ENCODE results near the gene F10.
"Not testable (repeated sequence)": the region's sequence is repeated elsewhere in the genome, so short reads cannot be mapped to it uniquely, and the experiment has no call there.

The F10 gene

GRCh38 chr13:113098162-113098732 is 24.4 kb upstream of the F10 start:
- DNase-seq (ENCODE audit: low read depth, low spot score): peak; percentile 18

- no peak for DNase-seq (ENCODE audit: low read depth, low spot score)
Measured at GRCh38 chr13:113099142-113099541, 23.5 kb upstream of the F10 start.

- not testable (repeated sequence) for DNase-seq (ENCODE audit: low read depth, low spot score)
Measured at GRCh38 chr13:113102302-113102701, 20.3 kb upstream of the F10 start.

- no peak for DNase-seq (ENCODE audit: low read depth, low spot score)
Measured at GRCh38 chr13:113102727-113103126, 19.9 kb upstream of the F10 start.

- DNase-seq (ENCODE audit: low read depth, low spot score): no peak
Measured at GRCh38 chr13:113103646-113104045, 19.0 kb upstream of the F10 start.

- no peak for DNase-seq (ENCODE audit: low read depth, low spot score)
Measured at GRCh38 chr13:113105032-113105920, 17.3 kb upstream of the F10 start, which contains the start of gene F7. Gene F7 (plus strand): TSS chr13:113105791. CDS start chr13:113105842, 51 bp downstream.

- no peak for DNase-seq (ENCODE audit: low read depth, low spot score)
Measured at GRCh38 chr13:113105921-113106452, 16.6 kb upstream of the F10 start.

- DNase-seq (ENCODE audit: low read depth, low spot score): no peak
Measured at GRCh38 chr13:113106711-113107351, 15.8 kb upstream of the F10 start.

GRCh38 chr13:113108521-113108920 is 14.1 kb upstream of the F10 start:
- not testable (repeated sequence) for DNase-seq (ENCODE audit: low read depth, low spot score)

- DNase-seq (ENCODE audit: low read depth, low spot score): no peak
Measured at GRCh38 chr13:113109151-113110047, 13.2 kb upstream of the F10 start.

- DNase-seq (ENCODE audit: low read depth, low spot score): no peak
Measured at GRCh38 chr13:113110048-113110851, 12.3 kb upstream of the F10 start.

- DNase-seq (ENCODE audit: low read depth, low spot score): no peak
Measured at GRCh38 chr13:113110852-113111315, 11.7 kb upstream of the F10 start.

GRCh38 chr13:113111821-113112220 is 10.8 kb upstream of the F10 start:
- DNase-seq (ENCODE audit: low read depth, low spot score): not testable (repeated sequence)

GRCh38 chr13:113112475-113112874 is 10.1 kb upstream of the F10 start:
- not testable (repeated sequence) for DNase-seq (ENCODE audit: low read depth, low spot score)

- DNase-seq (ENCODE audit: low read depth, low spot score): no peak
Measured at GRCh38 chr13:113112893-113113845, 9.4 kb upstream of the F10 start.

GRCh38 chr13:113113846-113114271 is 8.7 kb upstream of the F10 start:
- no peak for DNase-seq (ENCODE audit: low read depth, low spot score)

GRCh38 chr13:113114511-113115362 is 7.9 kb upstream of the F10 start:
- DNase-seq (ENCODE audit: low read depth, low spot score): no peak
